H9 (cell line): Measurements from ENCODE around the gene INPP5J. TPM values are rescaled to one million over a fixed set of nuclear protein-coding genes. Genes with fewer than 3 reads are reported as not detected.
A peak's percentile ranks its signal among the peaks of the same experiment; 100 is the strongest.

Source experiments
- DNase-seq: peaks from one replicate; pipeline ENCODE4 v3.0.0-alpha.2; 2017
- H2AFZ ChIP-seq: one replicate; pipeline ENCODE4 v1.6.1; 2013; ENCODE audit warnings: mild to moderate bottlenecking, low read length, control low read depth, moderate library complexity
- H2AK5ac ChIP-seq: 2 replicates; pipeline ENCODE4 v1.6.1; 2013; ENCODE audit warnings: low read length, control low read depth, mixed read lengths; ENCODE audit not compliant: insufficient read length
- H2BK120ac ChIP-seq: one replicate; pipeline ENCODE4 v1.6.1; 2013; ENCODE audit warnings: low read depth, mild to moderate bottlenecking, low read length, control low read depth, inconsistent platforms; ENCODE audit not compliant: poor library complexity, severe bottlenecking
- H2BK12ac ChIP-seq: 2 replicates; pipeline ENCODE4 v1.6.1; 2013; ENCODE audit warnings: low read length, control low read depth, mixed read lengths, low read depth; ENCODE audit not compliant: insufficient read length
- H2BK15ac ChIP-seq: 2 replicates; pipeline ENCODE4 v1.6.1; 2013; ENCODE audit warnings: low read depth, low read length, control low read depth
- H2BK20ac ChIP-seq: one replicate; pipeline ENCODE4 v1.6.1; 2013; ENCODE audit warnings: low read depth, mild to moderate bottlenecking, low read length, control low read depth, inconsistent platforms; ENCODE audit not compliant: poor library complexity, severe bottlenecking
- H2BK5ac ChIP-seq: 2 replicates; pipeline ENCODE4 v1.6.1; 2013; ENCODE audit warnings: low read length, control low read depth, mixed read lengths; ENCODE audit not compliant: insufficient read length
- H3K14ac ChIP-seq: 2 replicates; pipeline ENCODE4 v1.6.1; 2013; ENCODE audit warnings: low read length, control low read depth; ENCODE audit not compliant: insufficient read depth
- H3K18ac ChIP-seq: 2 replicates; pipeline ENCODE4 v1.6.1; 2013; ENCODE audit warnings: low read depth, mild to moderate bottlenecking, mixed read lengths, low read length, control low read depth; ENCODE audit not compliant: insufficient read length
- H3K23ac ChIP-seq: 2 replicates; pipeline ENCODE4 v1.6.1; 2013; ENCODE audit warnings: low read length, control low read depth, mixed read lengths, low read depth; ENCODE audit not compliant: insufficient read length
- H3K23me2 ChIP-seq: 2 replicates; pipeline ENCODE4 v1.6.1; 2013; ENCODE audit warnings: low read depth, mild to moderate bottlenecking, mixed read lengths, low read length, control low read depth; ENCODE audit not compliant: insufficient read length, poor library complexity, severe bottlenecking
- H3K27ac ChIP-seq: 2 replicates; pipeline ENCODE4 v1.5.1; 2013; ENCODE audit warnings: low read length, control low read depth, mixed read lengths, low read depth; ENCODE audit not compliant: insufficient read length
- H3K27me3 ChIP-seq: 2 replicates; pipeline ENCODE4 v1.6.1; 2013; ENCODE audit warnings: low read length, control low read depth, inconsistent platforms; ENCODE audit not compliant: insufficient read depth
- H3K4ac ChIP-seq: 2 replicates; pipeline ENCODE4 v1.6.1; 2013; ENCODE audit warnings: low read depth, mild to moderate bottlenecking, control low read depth, inconsistent platforms, low read length, moderate library complexity
- H3K4me1 ChIP-seq: 2 replicates; pipeline ENCODE4 v1.6.1; 2013; ENCODE audit warnings: low read length, control low read depth, inconsistent platforms; ENCODE audit not compliant: insufficient read depth
- H3K4me2 ChIP-seq: 2 replicates; pipeline ENCODE4 v1.6.1; 2013; ENCODE audit warnings: low read length, control low read depth, mixed read lengths; ENCODE audit not compliant: insufficient read length, insufficient read depth
- H3K56ac ChIP-seq: 2 replicates; pipeline ENCODE4 v1.6.1; 2013; ENCODE audit warnings: low read depth, mild to moderate bottlenecking, mixed read lengths, low read length, control low read depth; ENCODE audit not compliant: insufficient read length
- H3K79me1 ChIP-seq: 2 replicates; pipeline ENCODE4 v1.6.1; 2013; ENCODE audit warnings: low read depth, mild to moderate bottlenecking, moderate library complexity, low read length, control low read depth, inconsistent platforms; ENCODE audit not compliant: insufficient read depth, poor library complexity, severe bottlenecking
- H3K79me2 ChIP-seq: 2 replicates; pipeline ENCODE4 v1.6.1; 2013; ENCODE audit warnings: low read length, control low read depth, inconsistent platforms; ENCODE audit not compliant: insufficient read depth
- H3K9ac ChIP-seq: 2 replicates; pipeline ENCODE4 v1.6.1; 2013; ENCODE audit warnings: low read length, control low read depth, mixed read lengths; ENCODE audit not compliant: insufficient read length; ENCODE audit errors: extremely low read depth
- H3K9me3 ChIP-seq: one replicate; pipeline ENCODE4 v1.6.1; 2013; ENCODE audit warnings: low read depth, low read length, inconsistent platforms; ENCODE audit not compliant: control insufficient read depth
- H3T11ph ChIP-seq: one replicate; pipeline ENCODE4 v1.6.1; 2013; ENCODE audit warnings: mild to moderate bottlenecking, low read length, control low read depth, inconsistent platforms
- H4K20me1 ChIP-seq: one replicate; pipeline ENCODE4 v1.6.1; 2013; ENCODE audit not compliant: control insufficient read depth, insufficient read length, insufficient read depth
- H4K5ac ChIP-seq: 2 replicates; pipeline ENCODE4 v1.6.1; 2013; ENCODE audit warnings: low read depth, mild to moderate bottlenecking, mixed read lengths, low read length, control low read depth; ENCODE audit not compliant: insufficient read length
- H4K8ac ChIP-seq: replicated peaks from 2 replicates; pipeline ENCODE4 v1.6.1; 2013; ENCODE audit warnings: low read length, control low read depth, mixed read lengths, low read depth; ENCODE audit not compliant: insufficient read length
- H4K91ac ChIP-seq: 2 replicates; pipeline ENCODE4 v1.6.1; 2013; ENCODE audit warnings: low read depth, mild to moderate bottlenecking, moderate library complexity, mixed read lengths, low read length, control low read depth; ENCODE audit not compliant: insufficient read length
- H3K27ac Mint-ChIP-seq, 3 experiments: 2 replicates in 2 of 3; 3 replicates in 1 of 3; pipeline ENCODE4 v1.8.0; 2020 to 2021; ENCODE audit warnings: mixed read lengths in 3 of 3, mild to moderate bottlenecking in 1 of 3, moderate library complexity in 1 of 3
- H3K27me3 Mint-ChIP-seq: 2 replicates; pipeline ENCODE4 v1.8.0; 2021; ENCODE audit warnings: low read depth, mild to moderate bottlenecking, moderate library complexity, mixed read lengths
- H3K36me3 Mint-ChIP-seq, 3 experiments: 2 replicates in 2 of 3; 3 replicates in 1 of 3; pipeline ENCODE4 v1.8.0; 2020 to 2021; ENCODE audit warnings: low read depth in 3 of 3, mixed read lengths in 3 of 3; ENCODE audit not compliant: insufficient read depth in 1 of 3
- H3K4me1 Mint-ChIP-seq, 2 experiments: 2 replicates each; pipeline ENCODE4 v1.8.0; 2020; ENCODE audit warnings: mixed read lengths in 2 of 2
- H3K4me3 Mint-ChIP-seq, 2 experiments: 2 replicates in 1 of 2; 3 replicates in 1 of 2; pipeline ENCODE4 v1.8.0; 2020 to 2021; ENCODE audit warnings: mild to moderate bottlenecking in 2 of 2, mixed read lengths in 2 of 2, moderate library complexity in 1 of 2
- H3K9me3 Mint-ChIP-seq, 2 experiments: 2 replicates in 1 of 2; 3 replicates in 1 of 2; pipeline ENCODE4 v1.8.0; 2020; ENCODE audit warnings: mild to moderate bottlenecking in 2 of 2, mixed read lengths in 2 of 2, moderate library complexity in 1 of 2
- whole genome bisulfite sequencing: extraction: QIAGEN DNeasy Blood & Tissue Kit; methylation state at CpG from one replicate; pipeline ENCODE4 v1.1.7; 2013; ENCODE audit warnings: missing lambda C conversion rate, low lambda C conversion rate, mixed read lengths; ENCODE audit not compliant: insufficient read length; ENCODE audit errors: extremely low coverage; 5-methylcytosine and 5-hydroxymethylcytosine counted together
- total RNA-seq: library from RNA; stranded (reverse); gene quantifications from 2 replicates; pipeline ENCODE4 v1.2.1, GENCODE V29; 2021
- TF ChIP-seq, protein P1 (sequence below): fragments of 200-600 bp; sonication (generic); conservative IDR thresholded peaks from 3 replicates; pipeline ENCODE4 v1.8.0; 2021; ENCODE audit warnings: antibody characterized with exemption, mild to moderate bottlenecking

The INPP5J gene
- total RNA-seq, 1 experiment from 2014 or later: 4.9 TPM

DNA sequence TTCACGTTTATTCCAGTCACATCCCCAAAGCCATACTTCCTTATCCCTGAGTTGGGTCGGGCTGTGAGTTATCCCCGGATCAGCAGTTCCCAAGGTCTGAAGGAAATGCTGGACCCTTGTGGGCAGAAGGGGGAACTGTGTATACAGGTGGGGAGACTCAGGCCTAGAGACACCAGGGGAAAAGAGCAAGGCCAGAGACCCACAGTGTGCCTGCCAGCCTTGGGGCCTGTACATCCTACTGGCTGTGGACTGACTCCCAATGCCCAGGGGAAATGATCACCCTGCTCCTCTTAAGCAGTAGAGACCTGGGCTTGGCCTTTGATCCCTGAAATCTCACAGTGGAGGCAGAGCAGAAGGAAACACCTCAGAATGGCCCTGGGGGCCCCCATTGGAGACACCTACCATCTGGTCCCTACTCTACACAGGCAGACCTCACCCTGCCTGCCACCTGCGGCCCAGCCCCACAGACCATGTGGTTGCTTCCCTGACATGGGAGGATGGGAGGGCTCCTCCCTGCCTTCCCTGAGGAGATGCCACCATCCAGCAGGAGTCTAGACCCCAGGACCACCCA is 16.7 kb upstream of the INPP5J start:
- TF ChIP-seq, protein P1, sequence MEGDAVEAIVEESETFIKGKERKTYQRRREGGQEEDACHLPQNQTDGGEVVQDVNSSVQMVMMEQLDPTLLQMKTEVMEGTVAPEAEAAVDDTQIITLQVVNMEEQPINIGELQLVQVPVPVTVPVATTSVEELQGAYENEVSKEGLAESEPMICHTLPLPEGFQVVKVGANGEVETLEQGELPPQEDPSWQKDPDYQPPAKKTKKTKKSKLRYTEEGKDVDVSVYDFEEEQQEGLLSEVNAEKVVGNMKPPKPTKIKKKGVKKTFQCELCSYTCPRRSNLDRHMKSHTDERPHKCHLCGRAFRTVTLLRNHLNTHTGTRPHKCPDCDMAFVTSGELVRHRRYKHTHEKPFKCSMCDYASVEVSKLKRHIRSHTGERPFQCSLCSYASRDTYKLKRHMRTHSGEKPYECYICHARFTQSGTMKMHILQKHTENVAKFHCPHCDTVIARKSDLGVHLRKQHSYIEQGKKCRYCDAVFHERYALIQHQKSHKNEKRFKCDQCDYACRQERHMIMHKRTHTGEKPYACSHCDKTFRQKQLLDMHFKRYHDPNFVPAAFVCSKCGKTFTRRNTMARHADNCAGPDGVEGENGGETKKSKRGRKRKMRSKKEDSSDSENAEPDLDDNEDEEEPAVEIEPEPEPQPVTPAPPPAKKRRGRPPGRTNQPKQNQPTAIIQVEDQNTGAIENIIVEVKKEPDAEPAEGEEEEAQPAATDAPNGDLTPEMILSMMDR: no peak
- no peak overlapping the region for H3K14ac ChIP-seq
- no peak overlapping the region for H2BK5ac ChIP-seq
- WGBS: no CpG with 5 or more reads among the region's 4 CpGs
- H3K27me3 Mint-ChIP-seq: peaks cover 27% of the 10 kb centered on the region
- peak overlapping the region; percentile 15 to 92; a peak in 3 of 5 replicates for H3K4me3 Mint-ChIP-seq
- H3K79me1 ChIP-seq: no peaks in the 10 kb centered on the region
- no peak for DNase-seq
- H2BK120ac ChIP-seq: no peak overlapping the region
- H3K4me1 Mint-ChIP-seq: peaks cover 12 to 30% of the 10 kb centered on the region in 2 experiments
- H3K4me2 ChIP-seq: no peak overlapping the region
- H4K91ac ChIP-seq: no peak overlapping the region
- H2BK12ac ChIP-seq: no peak overlapping the region
- 0 out of 5 replicates have a peak, but pooled peaks cover 0 to 2% of the 10 kb centered on the region in 2 experiments for H3K9me3 Mint-ChIP-seq
- no peak overlapping the region for H3K18ac ChIP-seq
- H3K4me1 ChIP-seq: no peaks in the 10 kb centered on the region
- H4K5ac ChIP-seq: no peak overlapping the region
- H3K27me3 ChIP-seq: peaks cover 12% of the 10 kb centered on the region; the same call in 1 of the 2 replicates
- peaks cover 0 to 1% (median 0%) of the 10 kb centered on the region in 3 experiments; a peak in 2 of 7 replicates for H3K36me3 Mint-ChIP-seq
- H2AK5ac ChIP-seq: no peak overlapping the region
- no peak overlapping the region for H3T11ph ChIP-seq
- no peaks in the 10 kb centered on the region for H3K9me3 ChIP-seq
- no peaks in the 10 kb centered on the region for H3K79me2 ChIP-seq
- no peak overlapping the region for H2BK15ac ChIP-seq
- H4K8ac ChIP-seq: no peak overlapping the region
- H2BK20ac ChIP-seq: no peak overlapping the region
- H2AFZ ChIP-seq: no peak overlapping the region
- no peak overlapping the region for H3K23ac ChIP-seq
- H3K9ac ChIP-seq: no peak overlapping the region
- no peak overlapping the region for H3K56ac ChIP-seq
- no peak overlapping the region for H3K4ac ChIP-seq
- H3K23me2 ChIP-seq: peaks cover 8% of the 10 kb centered on the region
- no peak overlapping the region for H3K27ac Mint-ChIP-seq
- H3K27ac ChIP-seq: no peak overlapping the region
- no peaks in the 10 kb centered on the region for H4K20me1 ChIP-seq
